Caco-2 (cell line): ENCODE results near the gene MYO5B. TPM values are rescaled to one million over a fixed set of nuclear protein-coding genes. Genes with fewer than 3 reads are reported as not detected.

Experiments
- BruUV-seq: library from RNA; stranded (reverse); fragments of 400-500 nt; replicated peaks from 2 replicates; lab custom pipeline; 2021; lab: Mats Ljungman, UMichigan
- CTCF ChIA-PET: fragments of 300-600 bp; sonication (Branson Sonifier 250); formaldehyde crosslinking; loops from one replicate; lab custom pipeline; 2022; ENCODE audit warnings: antibody characterized with exemption; lab: Charles Lee
- POLR2A ChIA-PET: fragments of 300-600 bp; sonication (Branson Sonifier 250); formaldehyde crosslinking; loops from one replicate; lab custom pipeline; 2022; ENCODE audit warnings: antibody characterized with exemption; lab: Charles Lee
- DNase-seq, 2 experiments: peaks; one replicate each; pipeline versions ENCODE4 v3.0.0 to v3.0.0-alpha.2; 2020 to 2022
- H3K27me3 ChIP-seq: replicated peaks from 2 replicates; pipeline ENCODE4 v1.6.0; 2011; ENCODE audit warnings: low read length; ENCODE audit not compliant: control insufficient read depth, insufficient read depth
- H3K36me3 ChIP-seq: 2 replicates; pipeline ENCODE4 v1.5.1; 2011; ENCODE audit warnings: low read length; ENCODE audit not compliant: control insufficient read depth, insufficient read depth
- H3K4me1 ChIP-seq: fragments of 250-450 bp; sonication (Bioruptor Pico); 2 replicates; pipeline ENCODE4 v1.5.1; 2020; ENCODE audit warnings: mild to moderate bottlenecking
- H3K4me3 ChIP-seq: 2 replicates; pipeline ENCODE4 v1.5.1; 2011; ENCODE audit warnings: low read depth, mild to moderate bottlenecking, control low read depth, low read length
- H3K9me3 ChIP-seq: fragments of 250-450 bp; sonication (Bioruptor Pico); 2 replicates; pipeline ENCODE4 v1.5.1; 2020; ENCODE audit warnings: mild to moderate bottlenecking, moderate library complexity
- H3K27ac Mint-ChIP-seq: one replicate; pipeline ENCODE4 v1.8.0; 2022; ENCODE audit warnings: mixed read lengths; ENCODE audit not compliant: unreplicated experiment
- H3K27me3 Mint-ChIP-seq: one replicate; pipeline ENCODE4 v1.8.0; 2022; ENCODE audit warnings: mixed read lengths; ENCODE audit not compliant: insufficient read depth, unreplicated experiment
- H3K36me3 Mint-ChIP-seq: one replicate; pipeline ENCODE4 v1.8.0; 2022; ENCODE audit warnings: mild to moderate bottlenecking, mixed read lengths; ENCODE audit not compliant: insufficient read depth, unreplicated experiment
- H3K4me1 Mint-ChIP-seq: one replicate; pipeline ENCODE4 v1.8.0; 2022; ENCODE audit warnings: low read depth, mixed read lengths; ENCODE audit not compliant: unreplicated experiment
- H3K4me3 Mint-ChIP-seq: one replicate; pipeline ENCODE4 v1.8.0; 2022; ENCODE audit warnings: mild to moderate bottlenecking, moderate library complexity, mixed read lengths; ENCODE audit not compliant: unreplicated experiment
- H3K9me3 Mint-ChIP-seq: one replicate; pipeline ENCODE4 v1.8.0; 2022; ENCODE audit warnings: mixed read lengths; ENCODE audit not compliant: unreplicated experiment
- intact Hi-C: fragments of 100-400 bp; cut with micrococcal nuclease; formaldehyde crosslinking; loops from one replicate; pipeline ENCODE4 v1.10.0; 2022; ENCODE audit not compliant: unreplicated experiment
- total RNA-seq: library from RNA; stranded (reverse); gene quantifications from 2 replicates; pipeline ENCODE4 v1.2.3, GENCODE V29; 2022
- TF ChIP-seq, protein P1 (sequence below), 2 experiments: fragments of 200-600 bp in 1 of 2; IDR thresholded peaks; 1 replicate in 1 of 2; 2 replicates in 1 of 2; pipeline versions ENCODE4 v1.5.1 to v1.8.0; 2011 to 2022; ENCODE audit warnings: antibody characterized with exemption in 1 of 2, control low read depth in 1 of 2, inconsistent platforms in 1 of 2, low read depth in 1 of 2, low read length in 1 of 2, mild to moderate bottlenecking in 1 of 2, moderate library complexity in 1 of 2; ENCODE audit not compliant: insufficient read depth in 1 of 2, severe bottlenecking in 1 of 2, unreplicated experiment in 1 of 2

The MYO5B gene
- total RNA-seq, 1 experiment from 2014 or later, result 28.3 TPM

DNA sequence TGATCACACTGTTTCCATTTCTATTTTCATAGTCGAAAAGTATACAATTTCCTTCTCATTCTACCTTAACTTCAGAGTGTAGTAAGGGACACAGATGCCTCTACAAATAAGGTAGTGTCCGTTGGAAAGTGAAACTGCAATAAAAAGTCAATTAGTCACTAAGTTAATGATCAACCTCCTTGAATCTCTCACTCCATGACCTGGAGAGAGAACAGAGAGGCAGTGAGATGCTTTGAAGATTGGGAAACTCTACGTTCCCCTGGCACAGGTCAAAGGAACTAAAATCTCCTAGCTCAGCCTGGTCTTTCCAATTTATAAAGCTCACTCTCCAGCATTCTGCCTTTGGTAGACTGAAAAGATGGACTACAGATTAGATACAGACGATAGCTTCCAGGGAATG is 227.8 kb downstream of the MYO5B start:
- H3K27me3 ChIP-seq, result no peaks in the 10 kb centered on the region
- H3K9me3 ChIP-seq, result no peaks in the 10 kb centered on the region
- peaks cover 6% of the 10 kb centered on the region for H3K36me3 Mint-ChIP-seq
- H3K27me3 Mint-ChIP-seq, result no peaks in the 10 kb centered on the region
- peak overlapping the region; percentile 24 for H3K4me3 Mint-ChIP-seq
- intact Hi-C loops, result no loop called here
- ChIA-PET POLR2A (no interaction called here), CTCF (no interaction called here)
- H3K4me3 ChIP-seq, result no peak overlapping the region
- TF ChIP-seq, protein P1, sequence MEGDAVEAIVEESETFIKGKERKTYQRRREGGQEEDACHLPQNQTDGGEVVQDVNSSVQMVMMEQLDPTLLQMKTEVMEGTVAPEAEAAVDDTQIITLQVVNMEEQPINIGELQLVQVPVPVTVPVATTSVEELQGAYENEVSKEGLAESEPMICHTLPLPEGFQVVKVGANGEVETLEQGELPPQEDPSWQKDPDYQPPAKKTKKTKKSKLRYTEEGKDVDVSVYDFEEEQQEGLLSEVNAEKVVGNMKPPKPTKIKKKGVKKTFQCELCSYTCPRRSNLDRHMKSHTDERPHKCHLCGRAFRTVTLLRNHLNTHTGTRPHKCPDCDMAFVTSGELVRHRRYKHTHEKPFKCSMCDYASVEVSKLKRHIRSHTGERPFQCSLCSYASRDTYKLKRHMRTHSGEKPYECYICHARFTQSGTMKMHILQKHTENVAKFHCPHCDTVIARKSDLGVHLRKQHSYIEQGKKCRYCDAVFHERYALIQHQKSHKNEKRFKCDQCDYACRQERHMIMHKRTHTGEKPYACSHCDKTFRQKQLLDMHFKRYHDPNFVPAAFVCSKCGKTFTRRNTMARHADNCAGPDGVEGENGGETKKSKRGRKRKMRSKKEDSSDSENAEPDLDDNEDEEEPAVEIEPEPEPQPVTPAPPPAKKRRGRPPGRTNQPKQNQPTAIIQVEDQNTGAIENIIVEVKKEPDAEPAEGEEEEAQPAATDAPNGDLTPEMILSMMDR (IDR thresholded peaks at IDR 0.05; ENCODE audit: insufficient read depth in 1 of 2, low read depth in 1 of 2, low read length in 1 of 2, severe bottlenecking in 1 of 2, unreplicated experiment in 1 of 2), result no peak
- peaks cover 6% of the 10 kb centered on the region for H3K4me1 Mint-ChIP-seq
- no TSS peak for BruUV-seq
- no peak overlapping the region for H3K27ac Mint-ChIP-seq
- H3K4me1 ChIP-seq, result peaks cover 20% of the 10 kb centered on the region
- no peaks in the 10 kb centered on the region for H3K9me3 Mint-ChIP-seq
- peak in 1 of 2 experiments; percentile 41 for DNase-seq
- no peaks in the 10 kb centered on the region; the same call in 1 of the 2 replicates for H3K36me3 ChIP-seq

DNA sequence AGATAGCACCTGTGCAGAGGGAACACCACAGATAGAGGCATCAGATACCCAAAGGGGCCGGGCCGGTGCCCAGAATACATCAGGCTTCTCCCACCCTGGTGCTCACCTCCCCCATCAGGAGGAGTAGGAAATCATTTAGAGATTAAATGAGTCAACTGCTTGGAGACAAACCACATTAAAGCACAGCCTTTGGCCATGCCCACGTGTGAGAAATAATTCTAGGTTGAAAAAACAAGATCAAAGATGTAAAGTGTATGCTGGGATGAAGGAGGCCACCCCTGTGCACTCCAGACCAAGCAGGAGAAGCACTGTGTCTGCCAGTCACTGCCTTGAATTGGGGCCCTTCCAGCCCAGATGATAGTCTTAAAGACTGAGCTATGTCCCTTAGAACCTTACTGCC is 228.9 kb downstream of the MYO5B start:
- no peak for DNase-seq
- H3K4me3 ChIP-seq, result no peak overlapping the region
- peaks cover 6% of the 10 kb centered on the region for H3K4me1 Mint-ChIP-seq
- no peak overlapping the region for H3K27ac Mint-ChIP-seq
- no peaks in the 10 kb centered on the region for H3K27me3 Mint-ChIP-seq
- H3K4me3 Mint-ChIP-seq, result no peak overlapping the region
- CTCF ChIA-PET, result no interaction called here
- no peaks in the 10 kb centered on the region for H3K27me3 ChIP-seq
- H3K9me3 ChIP-seq, result no peaks in the 10 kb centered on the region
- no peaks in the 10 kb centered on the region for H3K9me3 Mint-ChIP-seq
- H3K36me3 ChIP-seq, result no peaks in the 10 kb centered on the region; the same call in 1 of the 2 replicates
- H3K4me1 ChIP-seq, result peaks cover 20% of the 10 kb centered on the region
- BruUV-seq, result no TSS peak
- intact Hi-C loops, result no loop called here
- POLR2A ChIA-PET, result no interaction called here
- TF ChIP-seq, protein P1 (IDR thresholded peaks at IDR 0.05; ENCODE audit: insufficient read depth in 1 of 2, low read depth in 1 of 2, low read length in 1 of 2, severe bottlenecking in 1 of 2, unreplicated experiment in 1 of 2), result no peak
- H3K36me3 Mint-ChIP-seq, result no peaks in the 10 kb centered on the region

DNA sequence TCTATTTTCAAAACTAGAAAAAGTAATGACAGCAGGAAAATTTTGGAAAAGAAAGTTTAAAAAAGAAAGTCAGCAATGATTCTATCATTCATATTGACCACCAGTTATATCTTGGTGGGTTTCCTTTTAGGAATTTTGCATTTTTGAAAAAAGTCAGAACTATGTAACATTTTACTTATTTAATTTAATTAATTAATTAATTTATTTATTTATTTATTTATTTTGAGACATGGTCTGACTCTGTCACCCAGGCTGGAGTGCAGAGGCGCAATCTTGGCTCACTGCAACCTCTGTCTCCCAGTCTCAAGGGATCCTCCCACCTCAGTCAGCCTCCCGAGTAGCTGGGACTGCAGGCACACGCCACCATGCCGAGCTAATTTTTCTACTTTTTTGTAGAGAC is 231.7 kb downstream of the MYO5B start:
- peaks cover 6% of the 10 kb centered on the region for H3K4me1 Mint-ChIP-seq
- no peaks in the 10 kb centered on the region for H3K27me3 Mint-ChIP-seq
- H3K4me3 Mint-ChIP-seq, result no peak overlapping the region
- BruUV-seq, result no TSS peak
- TF ChIP-seq, protein P1 (IDR thresholded peaks at IDR 0.05; ENCODE audit: insufficient read depth in 1 of 2, low read depth in 1 of 2, low read length in 1 of 2, severe bottlenecking in 1 of 2, unreplicated experiment in 1 of 2), result no peak
- no peaks in the 10 kb centered on the region for H3K9me3 ChIP-seq
- no peak for DNase-seq
- H3K36me3 ChIP-seq, result no peaks in the 10 kb centered on the region
- no peak overlapping the region for H3K27ac Mint-ChIP-seq
- H3K4me3 ChIP-seq, result no peak overlapping the region
- CTCF ChIA-PET, result no interaction called here
- intact Hi-C loops, result no loop called here
- H3K36me3 Mint-ChIP-seq, result peaks cover 10% of the 10 kb centered on the region
- H3K4me1 ChIP-seq, result peaks cover 15% of the 10 kb centered on the region
- no peaks in the 10 kb centered on the region for H3K9me3 Mint-ChIP-seq
- no peaks in the 10 kb centered on the region for H3K27me3 ChIP-seq
- POLR2A ChIA-PET, result no interaction called here
